Osteocyte (in vitro differentiated cells): ENCODE data around the gene TMOD1. TPM values are rescaled to one million over a fixed set of nuclear protein-coding genes. Genes with fewer than 3 reads are reported as not detected.
"Not testable (repeated sequence)": the region's sequence is repeated elsewhere in the genome, so short reads cannot be mapped to it uniquely, and the experiment has no call there.

ENCODE experiments used
- DNase-seq: peaks from one replicate; pipeline ENCODE4 v3.0.0; 2021; ENCODE audit warnings: mixed read lengths; ENCODE audit not compliant: unreplicated experiment; ENCODE audit errors: extremely low spot score
- H3K27ac Mint-ChIP-seq: one replicate; pipeline ENCODE4 v1.8.0; 2021; ENCODE audit warnings: mild to moderate bottlenecking, mixed read lengths; ENCODE audit not compliant: unreplicated experiment
- H3K27me3 Mint-ChIP-seq: one replicate; pipeline ENCODE4 v1.8.0; 2021; ENCODE audit warnings: mixed read lengths; ENCODE audit not compliant: unreplicated experiment
- H3K36me3 Mint-ChIP-seq: one replicate; pipeline ENCODE4 v1.8.0; 2021; ENCODE audit warnings: mixed read lengths; ENCODE audit not compliant: unreplicated experiment
- H3K4me1 Mint-ChIP-seq: one replicate; pipeline ENCODE4 v1.8.0; 2021; ENCODE audit warnings: mixed read lengths; ENCODE audit not compliant: unreplicated experiment
- H3K4me3 Mint-ChIP-seq: one replicate; pipeline ENCODE4 v1.8.0; 2021; ENCODE audit warnings: mild to moderate bottlenecking, moderate library complexity, mixed read lengths; ENCODE audit not compliant: unreplicated experiment
- H3K9me3 Mint-ChIP-seq: one replicate; pipeline ENCODE4 v1.8.0; 2021; ENCODE audit warnings: mixed read lengths; ENCODE audit not compliant: unreplicated experiment
- CTCF ChIP-seq: fragments of 200-600 bp; sonication (generic); IDR thresholded peaks from 2 replicates; pipeline ENCODE4 v1.5.0; 2021; ENCODE audit warnings: antibody characterized with exemption, mild to moderate bottlenecking, moderate library complexity
- total RNA-seq: library from RNA; stranded (reverse); gene quantifications from 2 replicates; pipeline ENCODE4 v1.2.1, GENCODE V29; 2021

Gene TMOD1
- total RNA-seq, 1 donor from 2014 or later = not detected

GRCh38 chr9:97573482-97574073 is 72.1 kb downstream of the TMOD1 start:
- no peaks in the 10 kb centered on the region for H3K4me1 Mint-ChIP-seq
- H3K36me3 Mint-ChIP-seq = no peaks in the 10 kb centered on the region
- DNase-seq = no peak
- no peak overlapping the region for H3K27ac Mint-ChIP-seq
- no peaks in the 10 kb centered on the region for H3K9me3 Mint-ChIP-seq
- no peak overlapping the region for H3K4me3 Mint-ChIP-seq
- peaks cover 6% of the 10 kb centered on the region for H3K27me3 Mint-ChIP-seq
- TF ChIP-seq CTCF = no peak

- not testable (repeated sequence) for DNase-seq, H3K36me3 Mint-ChIP-seq, H3K27ac Mint-ChIP-seq, H3K27me3 Mint-ChIP-seq, H3K4me1 Mint-ChIP-seq, H3K9me3 Mint-ChIP-seq, H3K4me3 Mint-ChIP-seq
Measured at GRCh38 chr9:97574101-97574571, 72.7 kb downstream of the TMOD1 start.

- DNase-seq, H3K27ac Mint-ChIP-seq, H3K27me3 Mint-ChIP-seq, H3K4me1 Mint-ChIP-seq, H3K4me3 Mint-ChIP-seq, H3K36me3 Mint-ChIP-seq, H3K9me3 Mint-ChIP-seq: not testable (repeated sequence)
Measured at GRCh38 chr9:97574921-97575672, 73.6 kb downstream of the TMOD1 start.

GRCh38 chr9:97575673-97576200 is 74.3 kb downstream of the TMOD1 start:
- TF ChIP-seq CTCF = no peak
- Mint-ChIP-seq H3K36me3 (no peaks in the 10 kb centered on the region), H3K27me3 (peaks cover 5% of the 10 kb centered on the region), H3K4me3 (no peak overlapping the region), H3K27ac (no peak overlapping the region), H3K4me1 (no peaks in the 10 kb centered on the region), H3K9me3 (no peaks in the 10 kb centered on the region)
- DNase-seq = no peak

- no peaks in the 10 kb centered on the region for H3K4me1 Mint-ChIP-seq
- H3K9me3 Mint-ChIP-seq = no peaks in the 10 kb centered on the region
- no peak for DNase-seq
- TF ChIP-seq CTCF = no peak
- no peak overlapping the region for H3K4me3 Mint-ChIP-seq
- H3K36me3 Mint-ChIP-seq = no peaks in the 10 kb centered on the region
- H3K27me3 Mint-ChIP-seq = peaks cover 5% of the 10 kb centered on the region
- H3K27ac Mint-ChIP-seq = no peak overlapping the region
Measured at GRCh38 chr9:97577051-97577450, 75.6 kb downstream of the TMOD1 start.

GRCh38 chr9:97578846-97579245 is 77.4 kb downstream of the TMOD1 start:
- no peak overlapping the region for H3K27ac Mint-ChIP-seq
- TF ChIP-seq CTCF = no peak
- no peaks in the 10 kb centered on the region for H3K36me3 Mint-ChIP-seq
- H3K4me1 Mint-ChIP-seq = no peaks in the 10 kb centered on the region
- no peaks in the 10 kb centered on the region for H3K9me3 Mint-ChIP-seq
- no peak overlapping the region for H3K4me3 Mint-ChIP-seq
- no peak for DNase-seq
- peaks cover 5% of the 10 kb centered on the region for H3K27me3 Mint-ChIP-seq
